H1 (cell line): ENCODE data around the gene CHMP6. TPM values are rescaled to one million over a fixed set of nuclear protein-coding genes. Genes with fewer than 3 reads are reported as not detected.

ENCODE experiments used
- CTCF ChIA-PET: fragments of 300-600 bp; sonication (Branson Sonifier 250); formaldehyde crosslinking; loops from one replicate; lab custom pipeline; 2021; ENCODE audit not compliant: partially characterized antibody; lab: Charles Lee
- POLR2A ChIA-PET: fragments of 300-600 bp; sonication (Branson Sonifier 250); formaldehyde crosslinking; loops from one replicate; lab custom pipeline; 2021; ENCODE audit warnings: inconsistent platforms; ENCODE audit not compliant: partially characterized antibody; lab: Charles Lee
- DNase-seq, 2 experiments: peaks; one replicate each; pipeline versions ENCODE4 v3.0.0 to v3.0.0-alpha.2; 2010 to 2022; ENCODE audit warnings: low spot score in 2 of 2, low read depth in 1 of 2, mixed read lengths in 1 of 2
- FAIRE-seq: peaks from 2 replicates; lab custom pipeline; 2011; peaks lifted over from hg19 to GRCh38; lab: Jason Lieb, UNC
- H2AFZ ChIP-seq: 2 replicates; pipeline ENCODE4 v1.8.1; 2012; ENCODE audit warnings: low read length, inconsistent platforms
- H2AK5ac ChIP-seq: 2 replicates; pipeline ENCODE4 v1.6.1; 2013; ENCODE audit warnings: low read depth, low read length
- H2BK120ac ChIP-seq: replicated peaks from 2 replicates; pipeline ENCODE3; 2013; ENCODE audit warnings: low read depth, low read length, inconsistent platforms
- H2BK12ac ChIP-seq: 2 replicates; pipeline ENCODE4 v1.6.1; 2013; ENCODE audit warnings: low read depth, low read length
- H2BK15ac ChIP-seq: 2 replicates; pipeline ENCODE4 v1.6.1; 2013; ENCODE audit warnings: low read length
- H2BK20ac ChIP-seq: 2 replicates; pipeline ENCODE4 v1.6.1; 2013; ENCODE audit warnings: low read length
- H2BK5ac ChIP-seq: 2 replicates; pipeline ENCODE4 v1.6.1; 2013; ENCODE audit warnings: low read depth, low read length
- H3K14ac ChIP-seq: 2 replicates; pipeline ENCODE4 v1.6.1; 2013; ENCODE audit warnings: inconsistent platforms; ENCODE audit not compliant: insufficient read length
- H3K18ac ChIP-seq: 2 replicates; pipeline ENCODE4 v1.6.1; 2013; ENCODE audit warnings: low read length; ENCODE audit errors: extremely low read depth
- H3K23ac ChIP-seq: 2 replicates; pipeline ENCODE4 v1.6.1; 2013; ENCODE audit warnings: inconsistent platforms; ENCODE audit not compliant: insufficient read length
- H3K23me2 ChIP-seq: 2 replicates; pipeline ENCODE4 v1.6.1; 2013; ENCODE audit warnings: low read depth, low read length
- H3K27ac ChIP-seq: 2 replicates; pipeline ENCODE4 v1.6.1; 2011; ENCODE audit warnings: low read depth, low read length, inconsistent platforms
- H3K27me3 ChIP-seq, 4 experiments: replicated peaks in 1 of 4; 1 replicate in 1 of 4; 2 replicates in 3 of 4; pipeline versions ENCODE4 v1.6.1 to v1.8.1; 2011 to 2013; ENCODE audit warnings: low read length in 3 of 4, mild to moderate bottlenecking in 3 of 4, inconsistent platforms in 2 of 4, mixed read lengths in 2 of 4, moderate library complexity in 1 of 4; ENCODE audit not compliant: control insufficient read depth in 3 of 4, insufficient read depth in 3 of 4; ENCODE audit errors: extremely low read depth in 1 of 4
- H3K36me3 ChIP-seq, 4 experiments: 2 replicates each; pipeline versions ENCODE4 v1.6.1 to v1.8.1; 2011 to 2013; ENCODE audit warnings: mild to moderate bottlenecking in 4 of 4, low read length in 3 of 4, moderate library complexity in 2 of 4, control low read depth in 1 of 4, inconsistent platforms in 1 of 4; ENCODE audit not compliant: insufficient read depth in 4 of 4, control insufficient read depth in 2 of 4
- H3K4ac ChIP-seq: replicated peaks from 2 replicates; pipeline ENCODE3; 2013; ENCODE audit warnings: low read length, low read depth, mixed read lengths, inconsistent platforms; ENCODE audit not compliant: insufficient read length
- H3K4me1 ChIP-seq, 4 experiments: replicated peaks in 1 of 4; 1 replicate in 1 of 4; 2 replicates in 3 of 4; pipeline versions ENCODE4 v1.6.1 to v1.8.1; 2011 to 2013; ENCODE audit warnings: low read length in 3 of 4, inconsistent platforms in 2 of 4, mixed read lengths in 1 of 4; ENCODE audit not compliant: insufficient read depth in 4 of 4, control insufficient read depth in 3 of 4
- H3K4me2 ChIP-seq, 2 experiments: 2 replicates each; pipeline versions ENCODE4 v1.6.1 to v1.8.1; 2011 to 2013; ENCODE audit warnings: low read depth in 2 of 2, low read length in 2 of 2, control low read depth in 1 of 2, inconsistent platforms in 1 of 2, mild to moderate bottlenecking in 1 of 2; ENCODE audit not compliant: insufficient read depth in 1 of 2
- H3K4me3 ChIP-seq, 4 experiments: fragments of 200-600, 300-600 bp in 1 of 4; sonication (generic), shearing (Covaris generic), sonication (Bioruptor Twin) in 1 of 4; 2 replicates each; pipeline versions ENCODE4 v1.5.1 to v1.8.1; 2011 to 2016; ENCODE audit warnings: low read length in 4 of 4, low read depth in 3 of 4, control low read depth in 2 of 4, inconsistent platforms in 2 of 4, mild to moderate bottlenecking in 2 of 4, mixed read lengths in 1 of 4, moderate library complexity in 1 of 4; ENCODE audit not compliant: insufficient read depth in 2 of 4; ENCODE audit errors: extremely low read depth in 1 of 4
- H3K56ac ChIP-seq: replicated peaks from 2 replicates; pipeline ENCODE3; 2013; ENCODE audit warnings: low read depth, mild to moderate bottlenecking, mixed read lengths, low read length, inconsistent platforms; ENCODE audit not compliant: insufficient read length
- H3K79me1 ChIP-seq: 2 replicates; pipeline ENCODE4 v1.6.1; 2013; ENCODE audit warnings: low read depth, low read length, control low read depth
- H3K79me2 ChIP-seq, 2 experiments: 2 replicates each; pipeline versions ENCODE4 v1.6.1 to v1.8.1; 2012 to 2013; ENCODE audit warnings: low read length in 2 of 2, mild to moderate bottlenecking in 2 of 2, inconsistent platforms in 1 of 2; ENCODE audit not compliant: insufficient read depth in 2 of 2, control insufficient read depth in 1 of 2
- H3K9ac ChIP-seq, 4 experiments: replicated peaks in 1 of 4; 1 replicate in 1 of 4; 2 replicates in 3 of 4; pipeline versions ENCODE4 v1.6.1 to v1.8.1; 2011 to 2013; ENCODE audit warnings: low read depth in 3 of 4, low read length in 3 of 4, control low read depth in 2 of 4, mild to moderate bottlenecking in 2 of 4, moderate library complexity in 2 of 4, inconsistent platforms in 1 of 4; ENCODE audit errors: extremely low read depth in 1 of 4
- H3K9me3 ChIP-seq, 2 experiments: 2 replicates each; pipeline versions ENCODE4 v1.6.1 to v1.8.1; 2012 to 2013; ENCODE audit warnings: mild to moderate bottlenecking in 2 of 2, moderate library complexity in 2 of 2, control low read depth in 1 of 2, inconsistent platforms in 1 of 2, low read depth in 1 of 2, low read length in 1 of 2, mixed read lengths in 1 of 2; ENCODE audit not compliant: insufficient read depth in 2 of 2
- H4K20me1 ChIP-seq, 2 experiments: replicated peaks in 1 of 2; 2 replicates each; pipeline versions ENCODE3 to v1.8.1; 2011 to 2013; ENCODE audit warnings: inconsistent platforms in 2 of 2, low read length in 2 of 2, mild to moderate bottlenecking in 1 of 2; ENCODE audit not compliant: insufficient read depth in 2 of 2, control insufficient read depth in 1 of 2
- H4K5ac ChIP-seq: 2 replicates; pipeline ENCODE4 v1.6.1; 2013; ENCODE audit warnings: low read length, low read depth, mixed read lengths, inconsistent platforms; ENCODE audit not compliant: insufficient read length
- H4K8ac ChIP-seq: 2 replicates; pipeline ENCODE4 v1.8.0; 2013; ENCODE audit warnings: mild to moderate bottlenecking, moderate library complexity, low read length, inconsistent platforms; ENCODE audit not compliant: insufficient read depth; ENCODE audit errors: extremely low read depth
- H4K91ac ChIP-seq: replicated peaks from 2 replicates; pipeline ENCODE3; 2013; ENCODE audit warnings: low read length, mixed read lengths, inconsistent platforms; ENCODE audit not compliant: insufficient read length
- BCL11A ChIP-seq, 2 experiments: IDR thresholded peaks; one replicate each; pipeline ENCODE4 v1.6.1; 2011; ENCODE audit warnings: low read depth in 2 of 2, low read length in 2 of 2, mild to moderate bottlenecking in 2 of 2
- CHD2 ChIP-seq: IDR thresholded peaks from 2 replicates; pipeline ENCODE4 v1.6.1; 2012; ENCODE audit warnings: low read length, improper control_type of control experiment
- CTBP2 ChIP-seq: IDR thresholded peaks from 2 replicates; pipeline ENCODE4 v1.7.0; 2011; ENCODE audit warnings: borderline replicate concordance, mild to moderate bottlenecking, moderate library complexity, mixed read lengths, low read length; ENCODE audit not compliant: insufficient read depth, insufficient read length
- E2F6 ChIP-seq: IDR thresholded peaks from 2 replicates; pipeline ENCODE4 v1.6.1; 2012; ENCODE audit warnings: inconsistent platforms
- EP300 ChIP-seq, 2 experiments: IDR thresholded peaks; 1 replicate in 1 of 2; 2 replicates in 1 of 2; pipeline ENCODE4 v1.6.1; 2011 to 2012; ENCODE audit warnings: low read depth in 2 of 2, low read length in 2 of 2, mild to moderate bottlenecking in 2 of 2, borderline replicate concordance in 1 of 2, inconsistent platforms in 1 of 2, moderate library complexity in 1 of 2
- GTF2F1 ChIP-seq: IDR thresholded peaks from 2 replicates; pipeline ENCODE4 v1.6.1; 2012; ENCODE audit warnings: low read depth, low read length, improper control_type of control experiment, borderline replicate concordance
- HDAC6 ChIP-seq: IDR thresholded peaks from one replicate; pipeline ENCODE4 v1.7.1; 2012; ENCODE audit warnings: low read depth, mild to moderate bottlenecking, inconsistent platforms, low read length, moderate library complexity
- RAD21 ChIP-seq, 2 experiments: IDR thresholded peaks in 1 of 2; conservative IDR thresholded peaks in 1 of 2; 2 replicates each; pipeline ENCODE4 v1.6.1; 2011; ENCODE audit warnings: low read depth in 2 of 2, low read length in 2 of 2, improper control_type of control experiment in 1 of 2, inconsistent platforms in 1 of 2, mild to moderate bottlenecking in 1 of 2, moderate library complexity in 1 of 2
- TCF12 ChIP-seq: IDR thresholded peaks from 2 replicates; pipeline ENCODE4 v1.6.1; 2011; ENCODE audit warnings: low read depth, mild to moderate bottlenecking, low read length
- ZNF274 ChIP-seq: IDR thresholded peaks from 2 replicates; pipeline ENCODE4 v1.7.0; 2012; ENCODE audit warnings: low read length, borderline replicate concordance; ENCODE audit errors: extremely low read depth
- WGBS, 2 experiments: shearing (Covaris generic) in 1 of 2; methylation state at CpG; one replicate each; pipeline versions ENCODE4 v1.1.6 to v1.1.7; 2013 to 2015; ENCODE audit warnings: low lambda C conversion rate in 2 of 2, mixed read lengths in 2 of 2, inconsistent platforms in 1 of 2, low coverage in 1 of 2, missing lambda C conversion rate in 1 of 2; ENCODE audit not compliant: insufficient replicate concordance in 2 of 2, insufficient coverage in 1 of 2, insufficient read length in 1 of 2; ENCODE audit errors: extremely low coverage in 1 of 2, missing lambda C conversion rate in 1 of 2; 5-methylcytosine and 5-hydroxymethylcytosine counted together
- polyA plus RNA-seq, 7 experiments: library from polyadenylated mRNA; depleted of rRNA in 3 of 7; stranded (reverse) in 5 of 7; unstranded in 2 of 7; fragments of >200 nt in 5 of 7; fragments of 200-250 nt in 2 of 7; gene quantifications; 1 replicate in 5 of 7; 2 replicates in 1 of 7; 4 replicates in 1 of 7; pipeline versions ENCODE4 v1.2.1 to v1.2.3, GENCODE V29; 2011 to 2013; ENCODE audit warnings: missing spikeins in 2 of 7, mixed read lengths in 2 of 7
- total RNA-seq: library from RNA; stranded (reverse); fragmentation: NEBNext Ultra II Directional; extraction: Animal tissue kit (Norgen Biotek cat#: 25700); gene quantifications from 2 replicates; pipeline ENCODE4 v1.2.1, GENCODE V29; 2021

The CHMP6 gene
- total and polyA plus RNA-seq, 2 of the 8 experiments (the other 6 are each of a cell fraction or from before 2014, with no cell fraction given) = 15.7 to 24.3 TPM

- no peak for FAIRE-seq
- CTCF ChIA-PET = interaction anchor here (0.7 to 2.2 kb wide), 8 partner anchors 9 to 114 kb away, joined by 3 to 13 read pairs (median 3); no protein-coding TSS in a partner anchor
- no peak for TF ChIP-seq HDAC6
- no peak for TF ChIP-seq GTF2F1
- TF ChIP-seq CHD2 = no peak
- TF ChIP-seq TCF12 = no peak
- TF ChIP-seq RAD21 (IDR thresholded peaks at IDR 0.05 in 1 of 2, conservative IDR thresholded peaks at IDR 0.05 in 1 of 2; ENCODE audit: low read depth in 2 of 2, low read length in 2 of 2) = no peak
- TF ChIP-seq EP300 (IDR thresholded peaks at IDR 0.05; ENCODE audit: borderline replicate concordance in 1 of 2, low read depth in 2 of 2, low read length in 2 of 2) = no peak
- no peak for TF ChIP-seq CTBP2
- no peak for TF ChIP-seq ZNF274
- TF ChIP-seq BCL11A (IDR thresholded peaks at IDR 0.05; ENCODE audit: low read depth in 2 of 2, low read length in 2 of 2) = no peak
- no peak for TF ChIP-seq E2F6
These were observed 11.9 kb upstream of the CHMP6 start for GRCh38 chr17:80979547-80980378.

More at GRCh38 chr17:80979547-80980378, 11.9 kb upstream of the CHMP6 start:
- no peak overlapping the region; a peak in 1 of 7 replicates for H3K9ac ChIP-seq
- H2BK5ac ChIP-seq = no peak overlapping the region
- no peak overlapping the region for H2BK20ac ChIP-seq
- no peak overlapping the region for H4K8ac ChIP-seq
- no peak overlapping the region for H3K18ac ChIP-seq
- no peak overlapping the region for H4K91ac ChIP-seq
- H2AK5ac ChIP-seq = no peak overlapping the region
- no peak overlapping the region for H2AFZ ChIP-seq
- no peak overlapping the region for H3K23ac ChIP-seq
- no peaks in the 10 kb centered on the region for H3K79me2 ChIP-seq
- H3K4ac ChIP-seq = no peak overlapping the region
- H3K14ac ChIP-seq = no peak overlapping the region
- H3K4me2 ChIP-seq = no peak overlapping the region
- H3K4me3 ChIP-seq = no peak overlapping the region
- no peak for DNase-seq
- H3K23me2 ChIP-seq = peaks cover 6% of the 10 kb centered on the region; the same call in 1 of the 2 replicates
- no peak overlapping the region for H3K56ac ChIP-seq
- H3K36me3 ChIP-seq = no peaks in the 10 kb centered on the region
- no peak overlapping the region for H2BK120ac ChIP-seq
- no peak overlapping the region for H3K27ac ChIP-seq
- H2BK12ac ChIP-seq = 0 out of 2 replicates have a peak overlapping the region, but pooled peaks have one; percentile 19
- H3K4me1 ChIP-seq = peaks cover 0 to 8% (median 1%) of the 10 kb centered on the region in 4 experiments; a peak in 4 of 7 replicates
- peaks cover 0 to 9% (median 4%) of the 10 kb centered on the region in 4 experiments; a peak in 4 of 7 replicates for H3K27me3 ChIP-seq
- no peak overlapping the region for H2BK15ac ChIP-seq
- WGBS, 2 experiments = 90% methylated on average over 23 of the region's 26 CpGs; no CpG with 5 or more reads in 1 of the 2 experiments
- no peak overlapping the region for H4K5ac ChIP-seq
- no peaks in the 10 kb centered on the region for H3K79me1 ChIP-seq
- no peaks in the 10 kb centered on the region for H3K9me3 ChIP-seq
- no peaks in the 10 kb centered on the region for H4K20me1 ChIP-seq
- POLR2A ChIA-PET = interaction anchor here (1.0 kb wide), 1 partner anchor 11 kb away, joined by 4 read pairs; no protein-coding TSS in a partner anchor
